ENCODE results near the gene CHIT1.

DNA sequence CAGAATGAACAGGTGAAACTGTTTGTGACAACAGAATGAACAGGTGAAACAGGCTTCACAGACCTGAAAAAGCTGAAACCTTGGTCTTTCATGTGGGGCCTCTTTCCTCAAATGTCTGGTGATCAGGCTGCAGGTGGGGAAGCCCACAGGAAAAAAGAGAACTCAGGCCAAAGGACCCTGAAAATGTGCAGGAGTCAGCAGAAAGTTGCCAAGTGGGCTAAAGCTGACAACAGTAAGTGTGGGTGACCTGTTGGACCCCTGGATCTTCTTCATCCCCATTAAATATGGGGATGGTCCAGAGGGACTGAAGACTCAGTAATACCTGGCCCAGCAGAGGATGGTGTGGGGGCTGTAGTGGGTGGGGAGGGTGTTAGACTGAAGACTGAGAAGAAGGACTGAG, 9.1 kb upstream of the CHIT1 start:
- TF ChIP-seq, protein P1, sequence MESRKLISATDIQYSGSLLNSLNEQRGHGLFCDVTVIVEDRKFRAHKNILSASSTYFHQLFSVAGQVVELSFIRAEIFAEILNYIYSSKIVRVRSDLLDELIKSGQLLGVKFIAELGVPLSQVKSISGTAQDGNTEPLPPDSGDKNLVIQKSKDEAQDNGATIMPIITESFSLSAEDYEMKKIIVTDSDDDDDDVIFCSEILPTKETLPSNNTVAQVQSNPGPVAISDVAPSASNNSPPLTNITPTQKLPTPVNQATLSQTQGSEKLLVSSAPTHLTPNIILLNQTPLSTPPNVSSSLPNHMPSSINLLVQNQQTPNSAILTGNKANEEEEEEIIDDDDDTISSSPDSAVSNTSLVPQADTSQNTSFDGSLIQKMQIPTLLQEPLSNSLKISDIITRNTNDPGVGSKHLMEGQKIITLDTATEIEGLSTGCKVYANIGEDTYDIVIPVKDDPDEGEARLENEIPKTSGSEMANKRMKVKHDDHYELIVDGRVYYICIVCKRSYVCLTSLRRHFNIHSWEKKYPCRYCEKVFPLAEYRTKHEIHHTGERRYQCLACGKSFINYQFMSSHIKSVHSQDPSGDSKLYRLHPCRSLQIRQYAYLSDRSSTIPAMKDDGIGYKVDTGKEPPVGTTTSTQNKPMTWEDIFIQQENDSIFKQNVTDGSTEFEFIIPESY (CRISPR knock-in tag; IDR thresholded peaks at IDR 0.05), result no peak
- TF ChIP-seq CTCF (IDR thresholded peaks at IDR 0.05 in 2 of 3, conservative IDR thresholded peaks at IDR 0.05 in 1 of 3; ENCODE audit: insufficient read depth in 2 of 3, low read depth in 1 of 3, low read length in 3 of 3), result no peak
